Aorta (tissue), 5 donors: ENCODE results near the gene FALEC. TPM values are rescaled to one million over a fixed set of nuclear protein-coding genes. Genes with fewer than 3 reads are reported as not detected.

Experiments
- ATAC-seq: fragments of 200-7000 bp; cut with Tn5 transposase; one replicate; pipeline ENCODE4 v1.9.1; 2022; ENCODE audit warnings: moderate library complexity; ENCODE audit not compliant: low FRiP score
- DNase-seq, 2 donors: peaks; one replicate each; pipeline ENCODE4 v3.0.0-alpha.2; 2020
- H3K27ac ChIP-seq, 2 donors: one replicate each; pipeline ENCODE4 v1.5.1; 2013; ENCODE audit warnings: low read length in 2 of 2, mild to moderate bottlenecking in 2 of 2, moderate library complexity in 2 of 2, control low read depth in 1 of 2, inconsistent platforms in 1 of 2, low read depth in 1 of 2
- H3K27me3 ChIP-seq, 2 donors: one replicate each; pipeline ENCODE4 v1.6.1; 2013; ENCODE audit warnings: control low read depth in 1 of 2, low read length in 1 of 2, mild to moderate bottlenecking in 1 of 2, moderate library complexity in 1 of 2; ENCODE audit not compliant: insufficient read depth in 2 of 2, control insufficient read depth in 1 of 2
- H3K36me3 ChIP-seq, 2 donors: one replicate each; pipeline ENCODE4 v1.6.1; 2013; ENCODE audit warnings: control low read depth in 1 of 2, low read length in 1 of 2, mild to moderate bottlenecking in 1 of 2; ENCODE audit not compliant: insufficient read depth in 2 of 2, control insufficient read depth in 1 of 2
- H3K4me1 ChIP-seq, 2 donors: one replicate each; pipeline ENCODE4 v1.6.1; 2013; ENCODE audit warnings: low read length in 2 of 2, control low read depth in 1 of 2, mild to moderate bottlenecking in 1 of 2, moderate library complexity in 1 of 2; ENCODE audit not compliant: insufficient read depth in 2 of 2, control insufficient read depth in 1 of 2
- H3K4me3 ChIP-seq, 2 donors: one replicate each; pipeline ENCODE4 v1.5.1; 2013; ENCODE audit warnings: low read length in 2 of 2, control low read depth in 1 of 2, mild to moderate bottlenecking in 1 of 2
- H3K9me3 ChIP-seq: one replicate; pipeline ENCODE4 v1.6.1; 2013; ENCODE audit warnings: mild to moderate bottlenecking, low read length; ENCODE audit not compliant: control insufficient read depth
- WGBS, 2 donors: extraction: QIAGEN DNeasy Blood & Tissue Kit; methylation state at CpG; one replicate each; pipeline ENCODE4 v1.1.7; 2013; 5-methylcytosine and 5-hydroxymethylcytosine counted together
- intact Hi-C, 2 donors: fragments of 100-400 bp; cut with DNase I; formaldehyde crosslinking; loops; one replicate each; pipeline versions ENCODE4 v1.14.2 to v1.15.0; 2022
- polyA plus RNA-seq, 2 donors: library from polyadenylated mRNA; stranded (reverse); fragments of 200-250 nt; gene quantifications; one replicate each; pipeline ENCODE4 v1.2.3, GENCODE V29; 2013
- total RNA-seq, 2 donors: library from RNA; stranded (reverse); fragmentation: NEBNext Ultra II Directional; extraction: Animal tissue kit (Norgen Biotek cat#: 25700); gene quantifications; one replicate each; pipeline ENCODE4 v1.2.1, GENCODE V29; 2021
- donor health status: healthy with polysubstance abuse.
- donor health status: Bipolar disorder and iron deficiency.
- donor health status: DM: no; HTN: no; CAD: no.
- donor health status: DM: no; HTN: no; CAD: no.
- donor health status: DM: yes; HTN: yes; CAD: no.

Gene FALEC
- total and polyA plus RNA-seq, 4 donors, result 0.99 to 1.1 TPM; not detected in 2

GRCh38 chr1:150505431-150505830 lies 10.1 kb upstream of the FALEC start:
- 83 to 88% methylated on average over 6 of the region's 6 CpGs for WGBS, 2 donors
- DNase-seq, result peak in 1 of 2 donors; percentile 51
- intact Hi-C loops, result loop anchor here in 1 of 2 donors (5.0 kb wide), 1 partner anchor 33 kb away; no protein-coding TSS in a partner anchor

GRCh38 chr1:150507912-150508864 lies 7.4 kb upstream of the FALEC start, which contains the start of gene ECM1:
ECM1 (plus strand) TSS chr1:150508109; CDS start chr1:150508210, 101 bp downstream.
- DNase-seq (peak; percentile 70 to 80), ATAC-seq (peak; percentile 70)
- H3K36me3 ChIP-seq, result peaks cover 2 to 7% of the 10 kb centered on the region in 2 donors
- no peaks in the 10 kb centered on the region for H3K27me3 ChIP-seq
- no peaks in the 10 kb centered on the region for H3K9me3 ChIP-seq
- 76% methylated on average over 7 of the region's 7 CpGs for whole genome bisulfite sequencing, 2 donors
- H3K27ac ChIP-seq, result no peak within 1 kb of the TSS
- no peak within 1 kb of the TSS for H3K4me3 ChIP-seq
- no peaks in the 10 kb centered on the region for H3K4me1 ChIP-seq
- intact Hi-C loops, result loop anchor here in 1 of 2 donors (5.0 kb wide), 1 partner anchor 36 kb away; no protein-coding TSS in a partner anchor

More at GRCh38 chr1:150505431-150505830, 10.1 kb upstream of the FALEC start:
- no peak overlapping the region for H3K4me3 ChIP-seq
- ATAC-seq, result no peak
- H3K9me3 ChIP-seq, result no peaks in the 10 kb centered on the region
- no peaks in the 10 kb centered on the region for H3K27me3 ChIP-seq
- peaks cover 2 to 7% of the 10 kb centered on the region in 2 donors for H3K36me3 ChIP-seq
- no peak overlapping the region for H3K27ac ChIP-seq
- no peaks in the 10 kb centered on the region for H3K4me1 ChIP-seq

GRCh38 chr1:150508982-150509381 lies 6.6 kb upstream of the FALEC start:
- ATAC-seq (no peak), DNase-seq (peak in 1 of 2 donors; percentile 8)
- H3K4me1 ChIP-seq, result no peaks in the 10 kb centered on the region
- intact Hi-C loops, result loop anchor here in 1 of 2 donors (5.0 kb wide), 1 partner anchor 37 kb away; no protein-coding TSS in a partner anchor
- peaks cover 2 to 7% of the 10 kb centered on the region in 2 donors for H3K36me3 ChIP-seq
- H3K4me3 ChIP-seq, result no peak overlapping the region
- no peak overlapping the region for H3K27ac ChIP-seq
- H3K9me3 ChIP-seq, result no peaks in the 10 kb centered on the region
- WGBS, 2 donors, result 79 to 87% methylated on average over 4 of the region's 4 CpGs
- H3K27me3 ChIP-seq, result no peaks in the 10 kb centered on the region

- WGBS, 2 donors, result 94 to 95% methylated on average over 12 of the region's 12 CpGs
Observed at GRCh38 chr1:150511551-150511950, 4.0 kb upstream of the FALEC start.

GRCh38 chr1:150511985-150512660 lies 3.4 kb upstream of the FALEC start:
- 89 to 93% methylated on average over 17 of the region's 17 CpGs for WGBS, 2 donors
- intact Hi-C loops, result no loop called here
- H3K4me3 ChIP-seq, result no peak overlapping the region
- no peaks in the 10 kb centered on the region for H3K4me1 ChIP-seq
- H3K27ac ChIP-seq, result no peak overlapping the region
- ATAC-seq (no peak), DNase-seq (peak in 1 of 2 donors; percentile 57)
- no peaks in the 10 kb centered on the region for H3K27me3 ChIP-seq
- H3K9me3 ChIP-seq, result no peaks in the 10 kb centered on the region
- no peaks in the 10 kb centered on the region for H3K36me3 ChIP-seq

More at GRCh38 chr1:150511551-150511950, 4.0 kb upstream of the FALEC start:
- Histone ChIP-seq H3K27ac (no peak overlapping the region), H3K27me3 (no peaks in the 10 kb centered on the region), H3K36me3 (no peaks in the 10 kb centered on the region), H3K4me3 (no peak overlapping the region), H3K9me3 (no peaks in the 10 kb centered on the region), H3K4me1 (no peaks in the 10 kb centered on the region)
- intact Hi-C loops, result no loop called here
- peak in 1 of 2 donors; percentile 70 for DNase-seq
- ATAC-seq, result no peak

GRCh38 chr1:150512846-150513245 lies 2.7 kb upstream of the FALEC start:
- Histone ChIP-seq H3K4me1 (no peaks in the 10 kb centered on the region), H3K4me3 (no peak overlapping the region), H3K27me3 (no peaks in the 10 kb centered on the region), H3K27ac (no peak overlapping the region), H3K36me3 (no peaks in the 10 kb centered on the region), H3K9me3 (no peaks in the 10 kb centered on the region)
- ATAC-seq, result no peak
- no peak for DNase-seq
- 85 to 93% methylated on average over 2 of the region's 2 CpGs for WGBS, 2 donors
- intact Hi-C loops, result no loop called here

- intact Hi-C loops, result no loop called here
- Histone ChIP-seq H3K4me3 (no peak overlapping the region), H3K36me3 (no peaks in the 10 kb centered on the region), H3K9me3 (no peaks in the 10 kb centered on the region), H3K4me1 (no peaks in the 10 kb centered on the region), H3K27me3 (no peaks in the 10 kb centered on the region), H3K27ac (no peak overlapping the region)
- ATAC-seq, result no peak
- WGBS, 2 donors, result 92% methylated on average over 7 of the region's 7 CpGs
- peak in 1 of 2 donors; percentile 42 for DNase-seq
Observed at GRCh38 chr1:150513351-150513791, 2.2 kb upstream of the FALEC start.

- ATAC-seq (no peak), DNase-seq (no peak)
- no peak overlapping the region for H3K27ac ChIP-seq
- no peaks in the 10 kb centered on the region for H3K9me3 ChIP-seq
- intact Hi-C loops, result no loop called here
- no peaks in the 10 kb centered on the region for H3K36me3 ChIP-seq
- H3K27me3 ChIP-seq, result no peaks in the 10 kb centered on the region
- H3K4me3 ChIP-seq, result no peak overlapping the region
- H3K4me1 ChIP-seq, result no peaks in the 10 kb centered on the region
- 94 to 95% methylated on average over 9 of the region's 9 CpGs for WGBS, 2 donors
Observed at GRCh38 chr1:150514260-150514659, 1.3 kb upstream of the FALEC start.
